CD4-positive, alpha-beta T cell (primary cell): ENCODE results near the gene CMIP. TPM values are rescaled to one million over a fixed set of nuclear protein-coding genes. Genes with fewer than 3 reads are reported as not detected.

Experiments
- ATAC-seq: fragments of 200-7000 bp; cut with Tn5 transposase; one replicate; pipeline ENCODE4 v1.10.0; 2022; ENCODE audit warnings: mild to moderate bottlenecking; ENCODE audit not compliant: poor library complexity
- CTCF ChIA-PET: fragments of 350-600 bp; sonication (Branson Sonifier 250); formaldehyde crosslinking; loops from one replicate; lab custom pipeline; 2021; ENCODE audit warnings: antibody characterized with exemption, inconsistent platforms; lab: Charles Lee
- POLR2A ChIA-PET: fragments of 350-600 bp; sonication (Branson Sonifier 250); formaldehyde crosslinking; loops from one replicate; lab custom pipeline; 2021; ENCODE audit warnings: antibody characterized with exemption, inconsistent platforms; lab: Charles Lee
- DNase-seq, 14 experiments: peaks; one replicate each; pipeline ENCODE4 v3.0.0-alpha.2; 2013 to 2020; ENCODE audit warnings: mixed read lengths in 2 of 14
- H3K27ac ChIP-seq, 2 donors: one replicate each; pipeline versions ENCODE4 v1.5.1 to v1.7.0; 2013; ENCODE audit warnings: low read length in 2 of 2, low read depth in 1 of 2, mild to moderate bottlenecking in 1 of 2
- H3K27me3 ChIP-seq, 2 experiments: 1 replicate in 1 of 2; 2 replicates in 1 of 2; pipeline versions ENCODE4 v1.6.1 to v1.7.0; 2013; ENCODE audit warnings: low read length in 2 of 2, control low read depth in 1 of 2, mild to moderate bottlenecking in 1 of 2, moderate library complexity in 1 of 2; ENCODE audit not compliant: insufficient read depth in 2 of 2, control insufficient read depth in 1 of 2
- H3K36me3 ChIP-seq: one replicate; pipeline ENCODE4 v1.6.1; 2013; ENCODE audit warnings: low read length, control low read depth; ENCODE audit not compliant: insufficient read depth
- H3K4me1 ChIP-seq: one replicate; pipeline ENCODE4 v1.6.1; 2013; ENCODE audit warnings: low read length, control low read depth; ENCODE audit not compliant: insufficient read depth
- H3K4me3 ChIP-seq: one replicate; pipeline ENCODE4 v1.5.1; 2013; ENCODE audit warnings: mild to moderate bottlenecking, low read length, moderate library complexity
- H3K9me3 ChIP-seq, 2 experiments: 1 replicate in 1 of 2; 2 replicates in 1 of 2; pipeline versions ENCODE4 v1.6.1 to v1.7.0; 2013; ENCODE audit warnings: low read length in 2 of 2, mild to moderate bottlenecking in 2 of 2, control low read depth in 1 of 2, moderate library complexity in 1 of 2; ENCODE audit not compliant: control insufficient read depth in 1 of 2, insufficient read depth in 1 of 2
- H3K27ac Mint-ChIP-seq: one replicate; pipeline ENCODE4 v1.8.0; 2020; ENCODE audit warnings: mixed read lengths
- H3K27me3 Mint-ChIP-seq: one replicate; pipeline ENCODE4 v1.8.0; 2021; ENCODE audit warnings: mixed read lengths
- H3K36me3 Mint-ChIP-seq: one replicate; pipeline ENCODE4 v1.8.0; 2021; ENCODE audit warnings: low read depth, mixed read lengths
- H3K4me1 Mint-ChIP-seq: one replicate; pipeline ENCODE4 v1.8.0; 2021; ENCODE audit warnings: low read depth, mixed read lengths
- H3K4me3 Mint-ChIP-seq: one replicate; pipeline ENCODE4 v1.8.0; 2020; ENCODE audit warnings: mild to moderate bottlenecking, mixed read lengths
- H3K9me3 Mint-ChIP-seq: one replicate; pipeline ENCODE4 v1.8.0; 2020; ENCODE audit warnings: mixed read lengths
- intact Hi-C, 2 experiments: fragments of 100-400 bp; cut with DNase I in 1 of 2; cut with micrococcal nuclease in 1 of 2; formaldehyde crosslinking; loops; one replicate each; pipeline versions ENCODE4 v1.15.1 to v1.9.0; 2023 to 2025; cut with DNase I, micrococcal nuclease
- total RNA-seq, 174 experiments: library from RNA in 2 of 174; stranded (reverse) in 2 of 174; gene quantifications; one replicate each; pipeline ENCODE4 v1.2.3 and lab custom pipeline; 2021 to 2026
- TF ChIP-seq, protein P1 (sequence below): fragments of 200-600 bp; IDR thresholded peaks from one replicate; pipeline ENCODE4 v1.8.0; 2022; ENCODE audit warnings: antibody characterized with exemption, mild to moderate bottlenecking

The CMIP gene
- total RNA-seq, 2 experiments from 2014 or later: 33.5 to 35.3 TPM

DNA sequence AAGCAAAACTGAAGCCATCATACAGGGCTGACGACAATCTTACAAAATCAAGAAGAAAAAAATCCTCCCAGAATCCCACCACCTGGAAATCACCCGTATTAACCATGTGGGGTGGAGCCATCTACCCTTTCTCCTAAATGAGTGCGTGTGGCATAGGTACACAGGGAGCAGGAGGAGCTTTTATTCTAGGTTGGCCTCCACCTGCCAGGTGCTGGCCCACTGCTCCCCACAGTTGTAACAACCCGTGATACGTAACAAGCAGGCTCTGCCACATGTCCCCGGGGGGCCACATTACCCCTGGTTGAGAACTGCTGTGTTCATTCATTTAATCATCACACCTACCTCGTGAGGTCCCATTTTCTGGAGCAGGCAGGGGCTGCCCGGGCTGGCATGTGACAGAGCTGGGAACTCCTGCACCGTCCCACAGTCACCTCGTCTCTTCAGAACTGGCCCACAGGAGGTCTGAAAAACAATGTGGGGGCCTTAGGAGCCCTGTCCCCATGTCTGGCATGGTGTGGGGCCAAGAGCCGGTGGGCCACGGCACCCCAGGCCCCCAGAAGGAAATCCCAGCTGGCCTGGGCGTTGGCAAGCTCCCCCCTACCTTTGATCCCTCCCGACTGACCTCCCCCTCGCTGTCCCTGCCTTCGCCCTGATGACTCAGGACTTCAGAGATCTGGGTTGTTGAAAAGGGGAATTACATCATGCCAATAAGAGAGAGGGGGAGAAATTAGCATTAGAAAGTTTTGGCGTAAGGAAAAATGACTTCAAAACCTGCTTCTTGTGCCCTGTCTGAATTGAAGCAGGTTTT lies 12.9 kb downstream of the CMIP start:
- intact Hi-C loops: no loop called here
- Mint-ChIP-seq H3K27me3 (no peaks in the 10 kb centered on the region), H3K36me3 (peaks cover 47% of the 10 kb centered on the region), H3K4me3 (no peak overlapping the region), H3K27ac (peak overlapping the region; percentile 19), H3K4me1 (peaks cover 74% of the 10 kb centered on the region), H3K9me3 (no peaks in the 10 kb centered on the region)
- CTCF ChIA-PET: no interaction called here
- no peaks in the 10 kb centered on the region for H3K27me3 ChIP-seq
- no peak overlapping the region for H3K27ac ChIP-seq
- H3K4me1 ChIP-seq: peaks cover 49% of the 10 kb centered on the region
- DNase-seq (peak in 2 of 14 experiments; percentile 46 to 54), ATAC-seq (no peak)
- H3K9me3 ChIP-seq: no peaks in the 10 kb centered on the region
- H3K4me3 ChIP-seq: no peak overlapping the region
- POLR2A ChIA-PET: interaction anchor here (1.3 kb wide), 1 partner anchor 12 kb away, joined by 5 read pairs; no protein-coding TSS in a partner anchor
- TF ChIP-seq, protein P1, sequence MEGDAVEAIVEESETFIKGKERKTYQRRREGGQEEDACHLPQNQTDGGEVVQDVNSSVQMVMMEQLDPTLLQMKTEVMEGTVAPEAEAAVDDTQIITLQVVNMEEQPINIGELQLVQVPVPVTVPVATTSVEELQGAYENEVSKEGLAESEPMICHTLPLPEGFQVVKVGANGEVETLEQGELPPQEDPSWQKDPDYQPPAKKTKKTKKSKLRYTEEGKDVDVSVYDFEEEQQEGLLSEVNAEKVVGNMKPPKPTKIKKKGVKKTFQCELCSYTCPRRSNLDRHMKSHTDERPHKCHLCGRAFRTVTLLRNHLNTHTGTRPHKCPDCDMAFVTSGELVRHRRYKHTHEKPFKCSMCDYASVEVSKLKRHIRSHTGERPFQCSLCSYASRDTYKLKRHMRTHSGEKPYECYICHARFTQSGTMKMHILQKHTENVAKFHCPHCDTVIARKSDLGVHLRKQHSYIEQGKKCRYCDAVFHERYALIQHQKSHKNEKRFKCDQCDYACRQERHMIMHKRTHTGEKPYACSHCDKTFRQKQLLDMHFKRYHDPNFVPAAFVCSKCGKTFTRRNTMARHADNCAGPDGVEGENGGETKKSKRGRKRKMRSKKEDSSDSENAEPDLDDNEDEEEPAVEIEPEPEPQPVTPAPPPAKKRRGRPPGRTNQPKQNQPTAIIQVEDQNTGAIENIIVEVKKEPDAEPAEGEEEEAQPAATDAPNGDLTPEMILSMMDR: no peak
- peaks cover 7% of the 10 kb centered on the region for H3K36me3 ChIP-seq

DNA sequence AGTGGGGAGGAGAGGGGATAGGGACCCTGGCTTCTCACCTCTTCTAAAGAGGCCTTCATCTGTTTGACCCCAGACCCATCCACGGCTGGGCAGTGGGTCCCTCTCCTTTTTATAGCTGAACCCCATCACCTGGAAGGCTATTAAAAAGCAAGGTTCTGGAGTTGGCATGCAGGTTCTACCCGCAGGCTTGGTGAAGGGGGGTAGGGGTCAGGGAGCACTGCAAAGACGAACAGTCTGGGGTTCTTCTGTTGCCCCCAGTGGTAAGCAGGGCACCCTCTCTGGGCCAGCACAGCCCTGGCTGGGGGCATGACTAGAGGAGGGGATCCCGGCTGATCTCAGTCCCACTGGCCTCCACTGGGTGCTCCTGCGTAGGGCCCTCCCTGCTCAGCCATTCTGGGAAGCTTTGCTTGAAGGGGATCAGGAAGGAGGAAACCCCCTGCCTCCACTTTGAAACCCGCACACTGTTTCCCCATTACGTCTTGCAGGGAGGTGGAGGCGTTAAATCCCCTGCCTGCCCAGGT lies 13.6 kb downstream of the CMIP start:
- ATAC-seq (no peak), DNase-seq (no peak)
- H3K4me1 ChIP-seq: peaks cover 44% of the 10 kb centered on the region
- ChIA-PET CTCF (no interaction called here), POLR2A (interaction anchor here (1.3 kb wide), 1 partner anchor 12 kb away, joined by 5 read pairs; no protein-coding TSS in a partner anchor)
- H3K36me3 ChIP-seq: peaks cover 7% of the 10 kb centered on the region
- Mint-ChIP-seq H3K4me1 (peaks cover 74% of the 10 kb centered on the region), H3K36me3 (peaks cover 51% of the 10 kb centered on the region), H3K9me3 (no peaks in the 10 kb centered on the region), H3K4me3 (no peak overlapping the region), H3K27ac (no peak overlapping the region), H3K27me3 (no peaks in the 10 kb centered on the region)
- intact Hi-C loops: no loop called here
- TF ChIP-seq, protein P1: no peak
- H3K9me3 ChIP-seq: no peaks in the 10 kb centered on the region
- no peak overlapping the region for H3K27ac ChIP-seq
- no peak overlapping the region for H3K4me3 ChIP-seq
- H3K27me3 ChIP-seq: no peaks in the 10 kb centered on the region

DNA sequence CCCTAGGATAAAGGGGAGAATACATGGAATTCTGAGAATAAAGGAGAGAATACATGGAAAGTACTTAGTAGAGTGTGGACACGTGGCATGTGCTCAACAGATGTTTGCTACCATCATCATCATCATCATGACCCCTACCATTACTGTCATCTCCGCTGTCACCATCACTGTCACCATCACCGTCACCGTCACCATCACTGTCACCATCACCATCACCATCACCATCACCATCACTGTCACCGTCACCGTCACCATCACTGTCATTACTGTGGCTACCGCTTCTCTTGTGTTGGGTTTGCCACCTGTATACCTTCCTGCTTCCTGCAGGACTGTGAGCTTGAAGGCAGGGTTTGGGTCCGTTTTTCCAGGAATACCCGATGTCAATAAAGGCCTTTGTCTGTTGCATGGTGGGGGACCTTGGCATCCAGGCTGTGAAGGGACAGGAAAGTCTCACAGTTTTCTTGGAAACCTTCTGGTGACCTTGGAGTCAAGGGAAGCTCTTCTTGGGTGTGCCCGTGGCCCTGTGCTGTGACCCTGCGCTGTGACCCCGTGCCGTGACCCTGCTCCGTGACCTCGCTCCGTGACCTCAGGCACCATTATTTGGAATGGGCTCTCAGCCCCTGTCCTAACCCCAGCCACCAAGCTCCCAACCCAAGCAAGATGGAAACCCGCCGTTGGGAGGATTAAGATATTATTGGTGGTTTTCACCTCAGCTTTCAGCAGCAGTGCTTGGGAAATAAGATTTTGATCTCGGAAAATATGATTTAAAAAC lies 14.4 kb downstream of the CMIP start:
- TF ChIP-seq, protein P1: no peak
- POLR2A ChIA-PET: interaction anchor here (1.3 kb wide), 1 partner anchor 11 kb away, joined by 5 read pairs; no protein-coding TSS in a partner anchor
- peaks cover 74% of the 10 kb centered on the region for H3K4me1 Mint-ChIP-seq
- Histone ChIP-seq H3K4me1 (peaks cover 44% of the 10 kb centered on the region), H3K4me3 (no peak overlapping the region), H3K27me3 (no peaks in the 10 kb centered on the region), H3K27ac (no peak overlapping the region), H3K36me3 (peaks cover 12% of the 10 kb centered on the region), H3K9me3 (no peaks in the 10 kb centered on the region)
- no peak overlapping the region for H3K4me3 Mint-ChIP-seq
- peaks cover 51% of the 10 kb centered on the region for H3K36me3 Mint-ChIP-seq
- intact Hi-C loops: no loop called here
- DNase-seq (no peak), ATAC-seq (no peak)
- H3K9me3 Mint-ChIP-seq: no peaks in the 10 kb centered on the region
- H3K27ac Mint-ChIP-seq: no peak overlapping the region
- no peaks in the 10 kb centered on the region for H3K27me3 Mint-ChIP-seq
- CTCF ChIA-PET: no interaction called here
